IMR-90 (cell line): ENCODE results near the gene SERPING1. TPM values are rescaled to one million over a fixed set of nuclear protein-coding genes. Genes with fewer than 3 reads are reported as not detected.

Experiments used
- ATAC-seq: fragments of 200-7000 bp; cut with Tn5 transposase; 2 replicates; pipeline ENCODE4 v1.9.1; 2020; ENCODE audit warnings: low read depth, mild to moderate bottlenecking, moderate library complexity
- BruUV-seq: library from RNA; stranded (reverse); fragments of 400-500 nt; replicated peaks from 2 replicates; lab custom pipeline; 2021; lab: Mats Ljungman, UMichigan
- CTCF ChIA-PET: fragments of 300-600 bp; formaldehyde crosslinking; extraction: SDS; loops from one replicate; lab custom pipeline; 2021; ENCODE audit warnings: antibody characterized with exemption; lab: Yijun Ruan, JAX
- POLR2A ChIA-PET: fragments of 300-600 bp; sonication (Branson Sonifier 250); formaldehyde crosslinking; loops from one replicate; lab custom pipeline; 2022; ENCODE audit warnings: antibody characterized with exemption; ENCODE audit not compliant: unreplicated experiment; lab: Charles Lee
- DNase-seq: peaks from one replicate; pipeline ENCODE4 v3.0.0; 2013
- H2AFZ ChIP-seq: replicated peaks from 2 replicates; pipeline ENCODE3; 2013; ENCODE audit warnings: low read length, mild to moderate bottlenecking; ENCODE audit not compliant: poor library complexity
- H2AK5ac ChIP-seq: 2 replicates; pipeline ENCODE4 v1.6.1; 2013; ENCODE audit warnings: low read depth, low read length, inconsistent platforms
- H2AK9ac ChIP-seq: replicated peaks from 2 replicates; pipeline ENCODE3; 2013; ENCODE audit warnings: mild to moderate bottlenecking, low read depth, low read length, moderate library complexity; ENCODE audit not compliant: poor library complexity
- H2BK120ac ChIP-seq: 2 replicates; pipeline ENCODE4 v1.6.1; 2013; ENCODE audit warnings: low read depth, low read length, inconsistent platforms
- H2BK15ac ChIP-seq: 3 replicates; pipeline ENCODE4 v1.6.1; 2013; ENCODE audit warnings: low read depth, low read length, inconsistent platforms
- H2BK20ac ChIP-seq: 2 replicates; pipeline ENCODE4 v1.6.1; 2013; ENCODE audit warnings: low read depth, mild to moderate bottlenecking, inconsistent platforms, low read length, moderate library complexity
- H2BK5ac ChIP-seq: 2 replicates; pipeline ENCODE4 v1.6.1; 2013; ENCODE audit warnings: mild to moderate bottlenecking, low read depth, low read length, inconsistent platforms; ENCODE audit not compliant: poor library complexity, severe bottlenecking
- H3K14ac ChIP-seq: replicated peaks from 2 replicates; pipeline ENCODE4 v1.6.1; 2013; ENCODE audit warnings: low read depth, low read length, inconsistent platforms
- H3K18ac ChIP-seq: 2 replicates; pipeline ENCODE4 v1.6.1; 2013; ENCODE audit warnings: low read depth, low read length, control low read depth
- H3K23ac ChIP-seq: 2 replicates; pipeline ENCODE4 v1.6.1; 2013; ENCODE audit warnings: low read depth, low read length, inconsistent platforms
- H3K27ac ChIP-seq: 2 replicates; pipeline ENCODE4 v1.5.1; 2013; ENCODE audit warnings: mild to moderate bottlenecking, control low read depth, low read length; ENCODE audit not compliant: insufficient read depth
- H3K27me3 ChIP-seq: 2 replicates; pipeline ENCODE4 v1.6.1; 2013; ENCODE audit warnings: low read length; ENCODE audit not compliant: control insufficient read depth, insufficient read depth
- H3K36me3 ChIP-seq: 2 replicates; pipeline ENCODE4 v1.6.1; 2013; ENCODE audit warnings: low read length, mixed read lengths; ENCODE audit not compliant: control insufficient read depth, insufficient read depth
- H3K4ac ChIP-seq: 2 replicates; pipeline ENCODE4 v1.6.1; 2013; ENCODE audit warnings: low read depth, low read length, inconsistent platforms
- H3K4me1 ChIP-seq: 2 replicates; pipeline ENCODE4 v1.6.1; 2013; ENCODE audit warnings: low read length, mixed read lengths; ENCODE audit not compliant: control insufficient read depth, insufficient read depth
- H3K4me2 ChIP-seq: 2 replicates; pipeline ENCODE4 v1.6.1; 2013; ENCODE audit warnings: low read depth, mild to moderate bottlenecking, control low read depth, low read length, moderate library complexity
- H3K4me3 ChIP-seq: 2 replicates; pipeline ENCODE4 v1.5.1; 2013; ENCODE audit warnings: low read depth, mild to moderate bottlenecking, control low read depth, low read length, moderate library complexity; ENCODE audit not compliant: insufficient read depth
- H3K56ac ChIP-seq: 2 replicates; pipeline ENCODE4 v1.6.1; 2013; ENCODE audit warnings: low read length, inconsistent platforms; ENCODE audit not compliant: insufficient read depth; ENCODE audit errors: extremely low read depth
- H3K79me1 ChIP-seq, 2 experiments: 2 replicates each; pipeline ENCODE4 v1.6.1; 2013; ENCODE audit warnings: low read length in 2 of 2, inconsistent platforms in 1 of 2, low read depth in 1 of 2
- H3K9ac ChIP-seq: 2 replicates; pipeline ENCODE4 v1.6.1; 2013; ENCODE audit warnings: low read depth, low read length, control low read depth
- H3K9me1 ChIP-seq: 2 replicates; pipeline ENCODE4 v1.6.1; 2013; ENCODE audit warnings: low read length, inconsistent platforms; ENCODE audit not compliant: insufficient read depth
- H3K9me3 ChIP-seq: 2 replicates; pipeline ENCODE4 v1.6.1; 2013; ENCODE audit warnings: low read length; ENCODE audit not compliant: control insufficient read depth, insufficient read depth
- H4K20me1 ChIP-seq: 2 replicates; pipeline ENCODE4 v1.6.1; 2013; ENCODE audit warnings: low read length, inconsistent platforms; ENCODE audit not compliant: insufficient read depth
- H4K5ac ChIP-seq: 2 replicates; pipeline ENCODE4 v1.6.1; 2013; ENCODE audit warnings: mild to moderate bottlenecking, low read depth, low read length, control low read depth
- H4K8ac ChIP-seq, 2 experiments: 2 replicates each; pipeline ENCODE4 v1.6.1; 2013; ENCODE audit warnings: low read depth in 2 of 2, low read length in 2 of 2, control low read depth in 1 of 2, inconsistent platforms in 1 of 2
- H4K91ac ChIP-seq: 2 replicates; pipeline ENCODE4 v1.6.1; 2013; ENCODE audit warnings: low read depth, low read length, inconsistent platforms; ENCODE audit not compliant: insufficient read depth
- CEBPB ChIP-seq: IDR thresholded peaks from 2 replicates; pipeline ENCODE4 v1.6.1; 2012; ENCODE audit warnings: low read depth, low read length, improper control_type of control experiment
- WGBS, 2 experiments: methylation state at CpG; one replicate each; pipeline versions ENCODE4 v1.1.5 to v1.1.7; 2013; ENCODE audit warnings: missing lambda C conversion rate in 2 of 2; ENCODE audit not compliant: insufficient read length in 1 of 2; ENCODE audit errors: extremely low coverage in 2 of 2; 5-methylcytosine and 5-hydroxymethylcytosine counted together
- dilution Hi-C: fragments of 300-500 bp; cut with HindIII; formaldehyde crosslinking; loops from one replicate; pipeline ENCODE4 v1.14.3; 2018; ENCODE audit warnings: low sequenced_read_pairs; ENCODE audit not compliant: unreplicated experiment
- in situ Hi-C: fragments of 300-500 bp; cut with MboI; formaldehyde crosslinking; loops from 3 replicates; pipeline ENCODE4 v1.14.3; 2019; ENCODE audit warnings: low sequenced_read_pairs, inconsistent platforms, mixed read lengths
- intact Hi-C: fragments of 100-400 bp; cut with micrococcal nuclease; formaldehyde crosslinking; loops from 2 replicates; pipeline ENCODE4 v1.10.0; 2022
- polyA plus RNA-seq, 3 experiments: library from polyadenylated mRNA; depleted of rRNA; stranded (reverse); fragments of >200 nt; gene quantifications; 2 replicates each; pipeline ENCODE4 v1.2.3, GENCODE V29; 2012; ENCODE audit warnings: low replicate concordance in 1 of 3
- total RNA-seq: library from RNA; depleted of rRNA; stranded (reverse); fragments of >200 nt; gene quantifications from 2 replicates; pipeline ENCODE4 v1.2.3, GENCODE V29; 2012

The SERPING1 gene
- total and polyA plus RNA-seq, 2 of the 4 experiments (the other 2 are of a cell fraction), result 2.0 to 30.7 TPM

DNA sequence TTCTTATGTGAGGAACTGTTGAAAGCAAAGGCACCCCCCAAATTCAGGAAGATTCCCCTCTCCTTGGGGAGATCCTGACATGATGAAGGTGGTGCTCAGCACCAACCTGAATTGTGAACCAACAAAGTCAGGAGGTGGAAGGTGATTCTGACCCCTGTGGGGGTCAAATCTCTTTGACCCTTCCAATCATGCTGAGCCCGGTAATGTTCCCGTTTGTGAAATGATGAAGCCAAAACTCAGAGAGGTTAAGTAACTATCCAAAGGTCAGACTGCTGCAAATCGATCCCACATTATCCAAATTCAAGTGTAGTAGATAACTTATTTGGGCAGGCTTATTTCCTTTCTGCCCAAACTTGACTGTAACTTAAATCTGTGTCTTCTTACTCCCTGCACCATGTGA is 19.1 kb downstream of the SERPING1 start:
- WGBS, 2 experiments, result no CpG with 5 or more reads among the region's 3 CpGs
- intact Hi-C loops, result no loop called here
- H3K4me2 ChIP-seq, result no peak overlapping the region
- H2BK20ac ChIP-seq, result no peak overlapping the region
- DNase-seq (no peak), ATAC-seq (no peak)
- no peaks in the 10 kb centered on the region for H3K79me1 ChIP-seq
- no peak overlapping the region for H2AK5ac ChIP-seq
- H3K23ac ChIP-seq, result no peak overlapping the region
- no peak overlapping the region for H3K18ac ChIP-seq
- peaks cover 4% of the 10 kb centered on the region; the same call in 1 of the 2 replicates for H3K9me3 ChIP-seq
- H3K4me3 ChIP-seq, result no peak overlapping the region
- CTCF ChIA-PET, result interaction anchor here (0.6 kb wide), 1 partner anchor 27 kb away, joined by 3 read pairs; no protein-coding TSS in a partner anchor
- TF ChIP-seq CEBPB, result no peak
- H2BK5ac ChIP-seq, result no peak overlapping the region
- H3K14ac ChIP-seq, result no peak overlapping the region
- H3K36me3 ChIP-seq, result peaks cover 8% of the 10 kb centered on the region
- H3K27me3 ChIP-seq, result no peaks in the 10 kb centered on the region
- H3K9me1 ChIP-seq, result no peaks in the 10 kb centered on the region
- no peak overlapping the region for H3K56ac ChIP-seq
- H2BK15ac ChIP-seq, result no peak overlapping the region
- no peak overlapping the region for H4K8ac ChIP-seq
- no peak overlapping the region for H4K91ac ChIP-seq
- H2AFZ ChIP-seq, result no peak overlapping the region
- in situ Hi-C loops, result no loop called here
- no peak overlapping the region for H3K4ac ChIP-seq
- dilution Hi-C loops, result no loop called here
- H4K5ac ChIP-seq, result no peak overlapping the region
- H2BK120ac ChIP-seq, result no peak overlapping the region
- BruUV-seq, result no TSS peak
- POLR2A ChIA-PET, result no interaction called here
- H4K20me1 ChIP-seq, result no peaks in the 10 kb centered on the region
- H3K27ac ChIP-seq, result no peak overlapping the region
- H3K4me1 ChIP-seq, result no peaks in the 10 kb centered on the region
- H3K9ac ChIP-seq, result no peak overlapping the region
- no peak overlapping the region for H2AK9ac ChIP-seq
